HG03108 (cell line): ENCODE data around the gene PPP1R1C.

Experiments used
- ATAC-seq: cut with Tn5 transposase; IDR thresholded peaks from one replicate; pipeline ENCODE4 v1.9.1; 2021; ENCODE audit warnings: moderate library complexity; ENCODE audit not compliant: unreplicated experiment

Gene PPP1R1C

GRCh38 chr2:182058056-182058455, 72.4 kb downstream of the PPP1R1C start:
- ATAC-seq: no peak

GRCh38 chr2:182061739-182062138, 76.1 kb downstream of the PPP1R1C start:
- ATAC-seq: no peak

GRCh38 chr2:182062329-182062972, 76.8 kb downstream of the PPP1R1C start:
- no peak for ATAC-seq

- no peak for ATAC-seq
Observed at GRCh38 chr2:182064019-182064778, 78.5 kb downstream of the PPP1R1C start.

- no peak for ATAC-seq
Observed at GRCh38 chr2:182066400-182067087, 80.9 kb downstream of the PPP1R1C start.

- no peak for ATAC-seq
Observed at GRCh38 chr2:182067393-182067792, 81.7 kb downstream of the PPP1R1C start.

GRCh38 chr2:182068811-182069210, 83.2 kb downstream of the PPP1R1C start:
- ATAC-seq: no peak

- ATAC-seq: no peak
Observed at GRCh38 chr2:182069416-182069815, 83.8 kb downstream of the PPP1R1C start.

- ATAC-seq: no peak
Observed at GRCh38 chr2:182069908-182070307, 84.3 kb downstream of the PPP1R1C start.

GRCh38 chr2:182070736-182071135, 85.1 kb downstream of the PPP1R1C start:
- ATAC-seq: no peak

- no peak for ATAC-seq
Observed at GRCh38 chr2:182072861-182073260, 87.2 kb downstream of the PPP1R1C start.

- no peak for ATAC-seq
Observed at GRCh38 chr2:182073613-182074012, 88.0 kb downstream of the PPP1R1C start.

- no peak for ATAC-seq
Observed at GRCh38 chr2:182077023-182077422, 91.4 kb downstream of the PPP1R1C start.

GRCh38 chr2:182077448-182078142, 91.9 kb downstream of the PPP1R1C start:
- ATAC-seq: no peak

GRCh38 chr2:182078988-182079602, 93.4 kb downstream of the PPP1R1C start:
- ATAC-seq: no peak

GRCh38 chr2:182080493-182080892, 94.8 kb downstream of the PPP1R1C start:
- ATAC-seq: no peak

- ATAC-seq: no peak
Observed at GRCh38 chr2:182081602-182082260, 96.1 kb downstream of the PPP1R1C start.

- ATAC-seq: no peak
Observed at GRCh38 chr2:182088681-182089320, 103.1 kb downstream of the PPP1R1C start.

GRCh38 chr2:182090486-182090885, 104.8 kb downstream of the PPP1R1C start:
- no peak for ATAC-seq
